HFFc6 (cell line): ENCODE data around the gene COA4. TPM values are rescaled to one million over a fixed set of nuclear protein-coding genes. Genes with fewer than 3 reads are reported as not detected.

Source experiments
- DNase-seq: peaks from one replicate; pipeline ENCODE4 v3.0.0-alpha.2; 2018
- H3K27ac Mint-ChIP-seq: 2 replicates; pipeline ENCODE4 v1.8.0; 2020; ENCODE audit warnings: mild to moderate bottlenecking, mixed read lengths
- H3K27me3 Mint-ChIP-seq: 2 replicates; pipeline ENCODE4 v1.8.0; 2021; ENCODE audit warnings: mild to moderate bottlenecking, moderate library complexity, mixed read lengths; ENCODE audit not compliant: insufficient read depth
- H3K36me3 Mint-ChIP-seq: 2 replicates; pipeline ENCODE4 v1.8.0; 2021; ENCODE audit warnings: low read depth, mixed read lengths
- H3K4me1 Mint-ChIP-seq: 2 replicates; pipeline ENCODE4 v1.8.0; 2020; ENCODE audit warnings: low read depth, mixed read lengths
- H3K4me3 Mint-ChIP-seq: 2 replicates; pipeline ENCODE4 v1.8.0; 2020; ENCODE audit warnings: mild to moderate bottlenecking, moderate library complexity, mixed read lengths
- H3K9me3 Mint-ChIP-seq: 2 replicates; pipeline ENCODE4 v1.8.0; 2020; ENCODE audit warnings: mild to moderate bottlenecking, mixed read lengths
- total RNA-seq, 6 experiments: library from RNA; stranded (reverse); fragmentation: NEBNext Ultra II Directional; extraction: Animal tissue kit (Norgen Biotek cat#: 25700); gene quantifications; 2 replicates in 1 of 6; 3 replicates in 5 of 6; pipeline ENCODE4 v1.2.3, GENCODE V29; 2021
- TF ChIP-seq, protein P1 (sequence below): fragments of 200-600 bp; sonication (generic); IDR thresholded peaks from 2 replicates; pipeline ENCODE4 v1.5.0; 2021; ENCODE audit warnings: antibody characterized with exemption, mild to moderate bottlenecking

Gene COA4
- total RNA-seq, 6 experiments from 2014 or later: 78.9 to 103 (median 81.4) TPM

DNA sequence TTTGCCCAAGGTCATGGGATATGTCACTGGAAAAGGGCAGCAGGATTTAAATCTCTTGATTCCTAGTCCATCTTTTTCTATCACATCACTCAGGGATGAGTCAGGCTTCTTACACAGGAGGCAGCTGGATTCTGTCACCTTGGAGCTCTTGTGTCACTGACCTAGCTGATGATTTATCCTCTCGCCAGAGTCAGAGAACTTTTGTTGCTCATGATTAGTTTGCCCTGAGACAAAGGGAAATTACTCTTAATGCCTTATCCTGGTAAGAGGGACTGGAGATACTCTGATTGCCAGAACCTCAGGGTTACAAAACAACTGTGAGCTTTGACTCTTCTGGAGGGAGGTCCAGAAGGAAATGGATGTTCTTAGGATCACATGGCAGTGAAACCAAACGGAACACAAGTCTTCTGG is 10.1 kb downstream of the COA4 start:
- DNase-seq: peak; percentile 88
- H3K36me3 Mint-ChIP-seq: peaks cover 22% of the 10 kb centered on the region
- peak overlapping the region; percentile 79 for H3K27ac Mint-ChIP-seq
- H3K4me1 Mint-ChIP-seq: peaks cover 32% of the 10 kb centered on the region
- TF ChIP-seq, protein P1, sequence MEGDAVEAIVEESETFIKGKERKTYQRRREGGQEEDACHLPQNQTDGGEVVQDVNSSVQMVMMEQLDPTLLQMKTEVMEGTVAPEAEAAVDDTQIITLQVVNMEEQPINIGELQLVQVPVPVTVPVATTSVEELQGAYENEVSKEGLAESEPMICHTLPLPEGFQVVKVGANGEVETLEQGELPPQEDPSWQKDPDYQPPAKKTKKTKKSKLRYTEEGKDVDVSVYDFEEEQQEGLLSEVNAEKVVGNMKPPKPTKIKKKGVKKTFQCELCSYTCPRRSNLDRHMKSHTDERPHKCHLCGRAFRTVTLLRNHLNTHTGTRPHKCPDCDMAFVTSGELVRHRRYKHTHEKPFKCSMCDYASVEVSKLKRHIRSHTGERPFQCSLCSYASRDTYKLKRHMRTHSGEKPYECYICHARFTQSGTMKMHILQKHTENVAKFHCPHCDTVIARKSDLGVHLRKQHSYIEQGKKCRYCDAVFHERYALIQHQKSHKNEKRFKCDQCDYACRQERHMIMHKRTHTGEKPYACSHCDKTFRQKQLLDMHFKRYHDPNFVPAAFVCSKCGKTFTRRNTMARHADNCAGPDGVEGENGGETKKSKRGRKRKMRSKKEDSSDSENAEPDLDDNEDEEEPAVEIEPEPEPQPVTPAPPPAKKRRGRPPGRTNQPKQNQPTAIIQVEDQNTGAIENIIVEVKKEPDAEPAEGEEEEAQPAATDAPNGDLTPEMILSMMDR: no peak
- H3K27me3 Mint-ChIP-seq: no peaks in the 10 kb centered on the region; the same call in none of the 2 replicates
- no peaks in the 10 kb centered on the region for H3K9me3 Mint-ChIP-seq
- H3K4me3 Mint-ChIP-seq: no peak overlapping the region

DNA sequence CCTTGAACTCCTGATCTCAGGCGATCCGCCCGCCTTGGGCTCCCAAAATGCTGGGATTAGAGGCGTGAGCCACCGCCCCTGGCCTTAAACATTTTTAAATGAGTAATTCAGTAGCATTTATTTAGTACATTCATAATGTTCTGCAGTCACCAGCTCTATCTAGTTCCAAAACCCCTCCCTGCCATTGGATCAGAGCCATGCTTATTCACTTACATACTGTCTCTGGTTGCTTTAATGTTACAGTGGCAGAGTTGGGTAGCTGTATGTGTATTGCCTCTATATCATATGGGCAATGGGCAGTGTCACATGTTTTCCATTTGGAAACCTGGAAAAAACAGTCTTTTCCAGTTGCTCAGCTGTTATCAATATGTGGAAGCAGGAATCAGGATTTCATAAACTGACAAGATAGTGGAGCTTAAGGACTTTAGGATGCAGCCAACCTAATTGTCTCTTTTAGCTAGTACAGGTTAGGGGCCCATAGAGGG is 10.5 kb downstream of the COA4 start:
- Mint-ChIP-seq H3K27me3 (no peaks in the 10 kb centered on the region; the same call in none of the 2 replicates), H3K4me3 (no peak overlapping the region), H3K27ac (peak overlapping the region; percentile 79), H3K36me3 (peaks cover 17% of the 10 kb centered on the region), H3K4me1 (peaks cover 32% of the 10 kb centered on the region), H3K9me3 (no peaks in the 10 kb centered on the region)
- TF ChIP-seq, protein P1: no peak
- DNase-seq: peak; percentile 26

DNA sequence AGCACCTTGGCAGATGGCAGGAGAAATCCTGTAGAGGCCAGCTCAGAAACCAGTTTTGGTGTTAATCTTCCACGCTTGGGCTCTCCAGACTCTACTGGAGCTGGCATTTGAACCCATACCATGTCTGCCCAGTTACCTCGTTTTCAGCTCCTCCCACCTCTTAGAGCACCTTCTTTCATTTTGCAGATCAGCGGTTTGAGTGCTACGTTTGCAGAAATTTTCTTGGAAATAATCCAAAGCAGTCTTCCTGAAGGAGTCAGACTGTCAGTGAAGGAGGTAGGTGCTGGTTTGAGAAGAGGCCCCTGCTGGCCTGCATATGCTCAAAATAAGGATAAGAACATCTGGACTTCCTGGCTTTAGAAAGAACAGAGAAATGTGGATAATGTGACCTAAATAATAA is 13.7 kb downstream of the COA4 start:
- no peaks in the 10 kb centered on the region; the same call in none of the 2 replicates for H3K27me3 Mint-ChIP-seq
- H3K36me3 Mint-ChIP-seq: peaks cover 11% of the 10 kb centered on the region
- no peak overlapping the region for H3K4me3 Mint-ChIP-seq
- peaks cover 21% of the 10 kb centered on the region for H3K4me1 Mint-ChIP-seq
- TF ChIP-seq, protein P1: no peak
- DNase-seq: no peak
- H3K27ac Mint-ChIP-seq: no peak overlapping the region
- H3K9me3 Mint-ChIP-seq: no peaks in the 10 kb centered on the region

DNA sequence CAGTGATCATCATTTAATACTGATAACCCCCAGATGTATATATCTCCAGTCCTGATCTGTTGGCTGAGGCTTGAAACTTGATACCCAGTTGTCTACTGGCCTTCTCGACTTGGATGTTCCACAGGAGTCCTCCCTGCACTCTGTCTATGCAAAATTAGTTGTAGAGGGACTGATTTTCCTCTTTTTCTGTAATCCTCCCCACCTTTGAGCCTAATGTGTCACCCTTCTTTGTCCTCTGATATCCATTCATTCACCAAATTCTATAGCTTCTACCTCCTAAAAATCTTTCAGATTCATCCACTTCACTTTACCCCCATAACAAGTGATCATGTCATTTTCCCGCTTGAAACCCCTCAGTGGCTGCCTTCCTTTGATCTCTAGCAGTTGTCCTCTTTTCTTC is 16.4 kb downstream of the COA4 start:
- TF ChIP-seq, protein P1: no peak
- no peaks in the 10 kb centered on the region for H3K4me1 Mint-ChIP-seq
- H3K4me3 Mint-ChIP-seq: no peak overlapping the region
- no peaks in the 10 kb centered on the region for H3K9me3 Mint-ChIP-seq
- no peak overlapping the region for H3K27ac Mint-ChIP-seq
- no peak for DNase-seq
- H3K27me3 Mint-ChIP-seq: 0 out of 2 replicates have a peak, but pooled peaks cover 2% of the 10 kb centered on the region
- H3K36me3 Mint-ChIP-seq: peaks cover 11% of the 10 kb centered on the region

DNA sequence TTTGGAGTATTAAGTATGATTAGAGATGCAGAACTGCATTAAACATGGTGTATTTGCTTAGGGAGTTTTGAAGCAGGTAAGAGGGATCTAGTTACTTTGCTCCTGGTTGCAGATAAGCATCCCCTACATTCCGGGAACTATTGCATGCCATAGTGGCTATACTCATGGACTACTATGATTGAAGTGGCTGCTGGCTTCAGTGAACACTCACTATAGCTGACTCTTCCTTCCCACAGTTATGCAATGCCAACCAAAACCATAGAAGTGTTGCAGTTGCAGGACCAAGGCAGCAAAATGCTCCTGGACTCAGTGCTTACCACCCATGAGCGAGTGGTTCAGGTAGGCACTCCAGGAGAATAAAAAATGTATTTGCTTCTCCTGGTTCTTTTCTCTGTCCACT is 17.0 kb downstream of the COA4 start:
- H3K4me3 Mint-ChIP-seq: no peak overlapping the region
- no peaks in the 10 kb centered on the region for H3K4me1 Mint-ChIP-seq
- H3K27ac Mint-ChIP-seq: no peak overlapping the region
- TF ChIP-seq, protein P1: no peak
- 0 out of 2 replicates have a peak, but pooled peaks cover 2% of the 10 kb centered on the region for H3K27me3 Mint-ChIP-seq
- no peak for DNase-seq
- H3K9me3 Mint-ChIP-seq: no peaks in the 10 kb centered on the region
- peaks cover 11% of the 10 kb centered on the region for H3K36me3 Mint-ChIP-seq
